Fibroblast of skin of abdomen (primary cell): Measurements from ENCODE around the gene NNT.
"Not testable (repeated sequence)": the region's sequence is repeated elsewhere in the genome, so short reads cannot be mapped to it uniquely, and the experiment has no call there.

Experiments used
- DNase-seq: peaks from one replicate; pipeline ENCODE4 v3.0.0-alpha.2; 2013

NNT gene

GRCh38 chr5:43631182-43631910 lies 28.4 kb downstream of the NNT start:
- DNase-seq, result peak; percentile 73

- DNase-seq, result no peak
Observed at GRCh38 chr5:43634621-43635020, 31.6 kb downstream of the NNT start.

GRCh38 chr5:43635374-43635773 lies 32.4 kb downstream of the NNT start:
- peak; percentile 31 for DNase-seq

GRCh38 chr5:43636076-43636475 lies 33.1 kb downstream of the NNT start:
- DNase-seq, result no peak

DNA sequence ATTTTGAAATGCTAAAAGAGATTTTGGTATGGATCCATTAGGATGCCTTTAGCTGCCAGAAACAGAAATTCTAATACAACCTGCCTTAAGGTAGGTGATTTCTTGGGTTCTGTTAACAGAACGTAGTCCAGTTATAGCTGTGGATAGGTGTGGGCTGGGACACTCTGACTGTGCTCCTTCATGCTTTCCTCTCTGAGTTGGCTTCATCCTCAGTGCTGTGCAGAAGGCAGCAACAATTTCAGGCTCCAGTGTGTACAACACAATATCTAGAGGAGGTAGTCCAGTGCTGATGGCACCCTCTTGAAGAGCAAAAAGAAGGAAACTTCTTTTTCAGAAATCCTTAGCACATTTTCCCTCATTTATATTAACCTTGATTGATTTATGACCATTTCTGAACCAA lies 34.4 kb downstream of the NNT start:
- DNase-seq, result no peak

GRCh38 chr5:43638107-43638506 lies 35.1 kb downstream of the NNT start:
- DNase-seq, result no peak

- DNase-seq, result peak; percentile 49
Observed at GRCh38 chr5:43638546-43638945, 35.6 kb downstream of the NNT start.

DNA sequence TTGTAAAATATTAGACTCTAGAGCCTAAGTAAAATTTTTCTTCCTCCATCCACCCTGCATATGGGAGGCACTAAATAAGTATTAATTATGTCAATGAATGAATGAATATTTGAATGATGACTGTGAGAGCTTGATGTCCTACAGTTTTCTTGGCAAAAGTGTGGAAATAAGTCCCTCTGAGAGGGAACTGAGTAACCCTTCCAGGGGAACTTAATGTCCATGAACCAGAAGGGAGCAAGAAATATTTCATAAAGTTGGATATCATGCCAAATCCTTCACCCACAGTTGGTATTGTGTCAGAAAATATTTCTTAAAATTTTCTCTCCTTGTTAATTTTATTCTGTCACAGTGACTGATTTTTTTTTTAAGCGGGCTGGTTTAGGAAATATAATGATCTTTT lies 36.6 kb downstream of the NNT start:
- DNase-seq, result no peak

GRCh38 chr5:43642428-43642827 lies 39.4 kb downstream of the NNT start:
- DNase-seq, result no peak

DNA sequence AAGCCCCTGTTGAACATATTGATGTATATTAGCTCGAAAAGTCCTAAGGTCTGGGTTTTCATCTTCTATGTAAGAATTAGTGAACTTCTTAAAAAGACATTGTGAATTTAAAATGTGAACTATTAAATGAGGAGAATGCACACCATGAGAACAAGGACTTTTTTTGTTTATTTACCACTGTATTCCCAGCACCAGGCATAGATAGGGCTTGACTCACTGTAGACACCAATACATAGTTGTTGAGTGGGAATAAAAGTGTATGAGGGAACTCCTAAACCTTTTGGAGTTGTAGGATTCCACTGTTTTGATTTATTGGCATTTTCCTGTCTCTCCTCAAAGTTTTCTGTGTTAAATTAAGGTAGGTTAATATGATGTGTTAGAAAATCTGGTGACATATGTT lies 40.3 kb downstream of the NNT start:
- no peak for DNase-seq

GRCh38 chr5:43643750-43644149 lies 40.8 kb downstream of the NNT start:
- DNase-seq, result no peak

DNA sequence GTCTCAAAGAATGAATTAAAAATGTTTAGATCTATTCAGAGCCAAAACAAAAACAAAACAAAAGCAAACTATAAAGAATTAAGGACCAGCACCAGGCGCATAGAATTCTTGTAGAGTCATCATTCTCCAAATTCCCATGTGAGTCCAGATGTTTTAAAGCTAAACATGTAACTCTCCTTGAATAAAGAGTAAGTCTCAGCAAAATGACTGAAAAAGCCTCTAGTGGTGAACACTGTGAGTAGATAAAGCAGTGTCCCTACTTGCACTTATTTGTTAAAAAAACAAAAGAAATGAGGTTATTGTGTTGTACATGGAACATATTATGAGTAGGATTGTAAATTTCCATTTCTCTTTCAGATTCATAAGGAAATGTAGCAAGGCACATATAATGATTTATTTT lies 44.0 kb downstream of the NNT start:
- peak; percentile 31 for DNase-seq

DNA sequence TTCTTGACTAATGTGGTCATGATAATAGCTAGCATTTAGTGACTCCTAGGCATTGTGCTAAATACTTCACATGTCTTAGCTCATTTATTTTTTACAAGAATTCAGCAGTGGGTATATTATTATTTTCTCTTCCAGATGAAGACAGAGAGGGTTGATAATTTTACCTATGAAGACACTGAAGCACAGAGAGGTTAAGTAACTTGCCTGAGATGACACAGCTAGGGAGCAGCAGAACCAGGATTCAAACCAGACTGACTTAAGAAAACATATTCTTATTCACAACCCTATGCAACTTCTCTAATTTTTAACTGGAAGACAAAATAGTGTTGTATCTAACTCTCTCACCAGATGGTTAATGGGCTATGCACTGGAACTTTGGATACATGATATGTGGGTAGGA lies 44.8 kb downstream of the NNT start:
- DNase-seq, result no peak

GRCh38 chr5:43648499-43649124 lies 45.6 kb downstream of the NNT start:
- DNase-seq, result peak; percentile 28

- DNase-seq, result peak; percentile 25
Observed at GRCh38 chr5:43649256-43649655, 46.3 kb downstream of the NNT start.

GRCh38 chr5:43652537-43653302 lies 49.7 kb downstream of the NNT start:
- no peak for DNase-seq

DNA sequence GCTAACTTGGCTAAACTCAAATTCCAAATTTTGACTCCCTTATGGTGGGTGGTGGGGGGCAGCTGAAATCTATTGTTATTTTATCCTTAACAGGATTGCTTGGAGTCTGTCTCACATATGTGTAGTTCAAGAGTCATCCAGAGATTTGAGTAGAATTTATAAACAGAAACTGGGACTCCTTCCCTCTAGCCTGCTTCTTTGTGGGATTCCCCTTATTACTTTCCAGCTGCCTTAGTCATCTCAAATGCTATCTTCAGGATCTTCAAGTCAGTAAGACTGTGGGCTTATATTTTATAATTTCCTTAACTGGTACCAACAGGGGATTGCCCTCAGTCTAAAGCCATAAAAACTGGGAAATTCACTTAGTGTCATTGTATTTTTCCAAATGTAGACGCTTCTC lies 55.5 kb downstream of the NNT start:
- DNase-seq, result peak; percentile 65

GRCh38 chr5:43659075-43659474 lies 56.1 kb downstream of the NNT start:
- DNase-seq, result no peak

GRCh38 chr5:43661102-43661501 lies 58.1 kb downstream of the NNT start:
- peak; percentile 43 for DNase-seq

DNA sequence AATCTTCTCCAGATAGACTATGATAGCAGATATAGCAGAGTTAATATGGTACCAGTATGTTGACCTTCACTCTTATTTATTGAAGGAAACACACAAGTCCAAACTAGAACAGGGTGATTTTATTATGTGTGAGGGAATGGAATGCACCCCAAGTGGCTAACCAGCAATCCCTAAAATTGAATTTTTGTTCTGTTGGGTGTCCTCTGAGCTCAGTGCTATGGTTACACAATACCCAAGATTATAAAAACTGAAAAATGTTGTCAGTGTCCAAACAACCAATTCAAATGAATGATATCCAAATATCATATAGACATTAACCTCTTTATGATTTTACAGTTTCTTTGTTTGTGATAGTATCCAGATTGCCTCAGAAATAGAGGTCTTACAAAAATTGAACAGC lies 60.9 kb downstream of the NNT start:
- no peak for DNase-seq

GRCh38 chr5:43664501-43665040 lies 61.6 kb downstream of the NNT start:
- no peak for DNase-seq

- DNase-seq, result not testable (repeated sequence)
Observed at GRCh38 chr5:43665749-43666148, 62.8 kb downstream of the NNT start.

DNA sequence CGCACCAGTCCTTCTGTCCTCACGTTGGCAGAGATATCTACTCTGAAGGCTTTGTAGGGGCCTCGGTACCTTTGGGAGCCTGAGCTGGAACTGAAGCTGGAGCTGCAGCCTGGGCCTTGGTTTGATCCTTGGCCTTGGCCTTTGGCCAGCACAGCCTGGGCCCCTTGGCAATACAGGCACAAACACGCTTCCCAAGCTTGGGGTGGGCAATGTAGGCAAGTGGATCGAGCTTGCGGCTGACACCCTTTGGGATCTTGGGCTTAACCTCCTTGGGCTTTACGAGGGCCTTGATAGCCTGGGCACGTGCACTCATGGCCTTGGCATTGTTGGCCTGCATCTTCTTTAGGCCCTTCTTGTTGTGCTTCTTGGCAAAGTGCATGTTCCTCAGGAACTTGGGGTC lies 63.7 kb downstream of the NNT start:
- DNase-seq, result not testable (repeated sequence)
